Vagina (tissue), 2 donors: ENCODE results near the gene FLNB.

Experiments used
- POLR2A ChIP-seq, 2 donors: fragments of 450-650 bp; IDR thresholded peaks; one replicate each; pipeline ENCODE4 v1.6.1; 2017; ENCODE audit warnings: antibody characterized with exemption in 2 of 2, mild to moderate bottlenecking in 2 of 2, moderate library complexity in 2 of 2
- POLR2AphosphoS5 ChIP-seq, 2 donors: sonication (generic); formaldehyde crosslinking; IDR thresholded peaks; one replicate each; pipeline ENCODE4 v1.9.0; 2017; ENCODE audit warnings: antibody characterized with exemption in 2 of 2, mild to moderate bottlenecking in 2 of 2, low read depth in 1 of 2; ENCODE audit not compliant: insufficient read depth in 1 of 2
- TF ChIP-seq, protein P1 (sequence below), 3 experiments: fragments of 450-650 bp in 2 of 3; fragments of 200-600 bp in 1 of 3; sonication (generic) in 1 of 3; IDR thresholded peaks; one replicate each; pipeline ENCODE4 v1.5.1; 2017 to 2019; ENCODE audit warnings: antibody characterized with exemption in 3 of 3, mild to moderate bottlenecking in 2 of 3, moderate library complexity in 2 of 3

DNA sequence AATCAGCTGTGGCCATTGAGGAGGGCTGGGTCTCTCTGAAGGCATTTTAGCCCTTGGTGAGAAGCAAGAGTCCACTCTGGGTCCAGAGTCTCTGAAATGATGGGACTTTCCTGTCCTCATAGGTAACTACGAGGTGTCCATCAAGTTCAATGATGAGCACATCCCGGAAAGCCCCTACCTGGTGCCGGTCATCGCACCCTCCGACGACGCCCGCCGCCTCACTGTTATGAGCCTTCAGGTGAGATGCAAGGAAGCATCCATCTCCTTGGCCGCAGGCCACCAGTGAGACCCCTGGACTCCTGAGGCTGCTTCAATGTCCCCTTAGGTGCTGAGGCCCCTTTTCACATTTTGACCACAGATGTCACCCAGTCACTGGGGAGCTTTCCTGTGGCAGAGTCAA, 147.6 kb downstream of the FLNB start:
- TF ChIP-seq POLR2A (IDR thresholded peaks at IDR 0.05) (no peak), POLR2AphosphoS5 (IDR thresholded peaks at IDR 0.05; ENCODE audit: insufficient read depth in 1 of 2, low read depth in 1 of 2) (no peak)
- TF ChIP-seq, protein P1, sequence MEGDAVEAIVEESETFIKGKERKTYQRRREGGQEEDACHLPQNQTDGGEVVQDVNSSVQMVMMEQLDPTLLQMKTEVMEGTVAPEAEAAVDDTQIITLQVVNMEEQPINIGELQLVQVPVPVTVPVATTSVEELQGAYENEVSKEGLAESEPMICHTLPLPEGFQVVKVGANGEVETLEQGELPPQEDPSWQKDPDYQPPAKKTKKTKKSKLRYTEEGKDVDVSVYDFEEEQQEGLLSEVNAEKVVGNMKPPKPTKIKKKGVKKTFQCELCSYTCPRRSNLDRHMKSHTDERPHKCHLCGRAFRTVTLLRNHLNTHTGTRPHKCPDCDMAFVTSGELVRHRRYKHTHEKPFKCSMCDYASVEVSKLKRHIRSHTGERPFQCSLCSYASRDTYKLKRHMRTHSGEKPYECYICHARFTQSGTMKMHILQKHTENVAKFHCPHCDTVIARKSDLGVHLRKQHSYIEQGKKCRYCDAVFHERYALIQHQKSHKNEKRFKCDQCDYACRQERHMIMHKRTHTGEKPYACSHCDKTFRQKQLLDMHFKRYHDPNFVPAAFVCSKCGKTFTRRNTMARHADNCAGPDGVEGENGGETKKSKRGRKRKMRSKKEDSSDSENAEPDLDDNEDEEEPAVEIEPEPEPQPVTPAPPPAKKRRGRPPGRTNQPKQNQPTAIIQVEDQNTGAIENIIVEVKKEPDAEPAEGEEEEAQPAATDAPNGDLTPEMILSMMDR (IDR thresholded peaks at IDR 0.05): no peak
